NCI-H1694 treated with DMSO at 0.1 percent for 48 hours (cell line): ENCODE measurements around the gene EXOC6B.
"Not testable (repeated sequence)": the region's sequence is repeated elsewhere in the genome, so short reads cannot be mapped to it uniquely, and the experiment has no call there.

ENCODE experiments used
- DNase-seq: peaks from one replicate; lab custom pipeline; 2025; lab: John Stamatoyannopoulos, UW

EXOC6B gene

DNA sequence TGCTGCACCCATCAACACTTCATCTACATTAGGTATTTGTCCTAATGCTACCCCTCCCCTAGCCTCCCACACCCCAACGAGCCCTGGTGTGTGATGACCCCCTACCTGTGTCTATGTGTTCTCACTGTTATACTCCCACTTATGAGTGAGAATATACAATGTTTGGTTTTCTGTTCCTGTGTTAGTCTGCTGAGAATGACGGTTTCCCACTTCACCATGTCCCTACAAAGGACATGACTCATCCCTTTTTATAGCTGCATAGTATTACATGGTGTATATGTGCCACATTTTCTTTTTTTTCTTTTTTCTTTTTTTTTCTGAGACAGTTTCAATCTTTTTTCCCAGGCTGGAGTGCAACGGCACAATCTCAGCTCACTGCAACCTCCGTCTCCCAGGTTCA lies 394.1 kb downstream of the EXOC6B start:
- DNase-seq: no peak

DNA sequence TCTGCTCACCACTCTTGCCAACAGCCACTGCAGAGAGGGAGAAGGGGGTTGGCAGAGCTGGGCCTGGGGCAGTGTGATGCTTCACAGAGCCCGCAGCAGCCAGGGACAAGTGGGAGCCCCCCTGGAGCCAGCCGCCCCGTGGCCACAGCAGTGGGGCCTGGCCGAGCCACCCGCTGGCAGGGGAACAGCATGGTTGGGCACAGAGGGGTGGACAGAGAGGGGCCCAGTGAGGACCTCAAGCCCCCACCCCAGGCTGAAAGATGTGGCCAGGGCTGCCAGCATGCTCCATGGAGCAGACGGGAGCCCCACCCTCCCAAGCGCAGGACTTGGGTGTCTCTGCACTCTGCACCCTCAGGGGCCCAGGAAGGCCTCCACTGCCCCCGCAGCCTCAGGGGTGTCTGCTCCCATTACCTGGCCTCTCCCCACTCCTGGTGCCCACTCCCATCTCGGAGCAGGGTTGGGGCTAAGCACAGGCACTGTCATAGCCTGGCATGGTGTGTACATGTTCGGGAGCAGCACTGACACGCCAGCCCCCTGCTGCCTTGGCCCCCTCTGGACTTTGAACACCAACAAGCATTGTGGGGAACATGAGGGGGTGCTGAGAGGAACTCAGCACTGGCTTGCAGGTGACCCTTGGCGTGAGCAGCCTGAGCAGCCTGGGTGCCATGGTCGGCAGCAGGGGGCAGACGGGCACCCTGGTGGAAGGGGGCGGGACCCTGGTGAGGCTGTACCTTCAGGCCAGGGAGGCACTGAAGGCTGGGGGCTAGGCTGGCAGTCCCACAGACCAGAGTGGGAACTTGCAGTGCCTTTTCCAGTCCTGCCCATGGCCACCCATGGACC lies 398.6 kb downstream of the EXOC6B start:
- DNase-seq: no peak

DNA sequence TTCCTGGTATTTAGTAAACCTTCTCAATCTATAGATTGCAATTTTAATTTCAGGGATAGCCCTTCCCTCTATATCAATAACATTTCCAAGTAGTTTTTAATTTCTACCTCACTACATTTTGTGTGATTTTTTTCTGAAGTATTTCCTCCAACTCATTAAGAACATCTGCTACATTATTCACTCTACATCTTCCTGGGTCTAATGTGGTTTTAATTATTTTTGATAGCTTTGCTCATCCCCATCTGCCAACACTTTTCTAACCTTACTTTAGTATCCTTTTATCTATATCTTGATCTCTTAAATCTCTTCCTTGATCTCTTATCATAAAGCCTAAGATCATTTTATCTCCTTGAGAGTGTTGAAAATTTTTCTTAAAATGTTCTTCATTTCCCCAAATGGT lies 399.8 kb downstream of the EXOC6B start:
- no peak for DNase-seq

DNA sequence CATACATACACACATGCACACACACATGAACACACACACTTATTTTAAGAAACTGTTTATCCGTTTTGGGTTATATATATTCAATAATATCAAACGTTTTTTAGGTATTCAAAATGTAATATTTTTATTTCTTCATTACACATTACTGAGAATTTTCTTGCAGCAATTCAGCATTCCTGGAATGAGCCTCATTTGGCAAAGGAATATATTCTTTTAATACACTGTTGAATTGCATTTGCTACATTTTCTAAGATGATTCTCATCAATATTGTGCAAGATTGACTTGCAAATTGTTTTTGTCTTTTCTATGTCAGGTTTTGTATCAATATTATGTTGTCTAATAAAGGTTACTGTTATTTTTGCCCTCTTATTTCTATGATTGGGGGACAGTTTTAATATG lies 402.1 kb downstream of the EXOC6B start:
- DNase-seq: no peak

DNA sequence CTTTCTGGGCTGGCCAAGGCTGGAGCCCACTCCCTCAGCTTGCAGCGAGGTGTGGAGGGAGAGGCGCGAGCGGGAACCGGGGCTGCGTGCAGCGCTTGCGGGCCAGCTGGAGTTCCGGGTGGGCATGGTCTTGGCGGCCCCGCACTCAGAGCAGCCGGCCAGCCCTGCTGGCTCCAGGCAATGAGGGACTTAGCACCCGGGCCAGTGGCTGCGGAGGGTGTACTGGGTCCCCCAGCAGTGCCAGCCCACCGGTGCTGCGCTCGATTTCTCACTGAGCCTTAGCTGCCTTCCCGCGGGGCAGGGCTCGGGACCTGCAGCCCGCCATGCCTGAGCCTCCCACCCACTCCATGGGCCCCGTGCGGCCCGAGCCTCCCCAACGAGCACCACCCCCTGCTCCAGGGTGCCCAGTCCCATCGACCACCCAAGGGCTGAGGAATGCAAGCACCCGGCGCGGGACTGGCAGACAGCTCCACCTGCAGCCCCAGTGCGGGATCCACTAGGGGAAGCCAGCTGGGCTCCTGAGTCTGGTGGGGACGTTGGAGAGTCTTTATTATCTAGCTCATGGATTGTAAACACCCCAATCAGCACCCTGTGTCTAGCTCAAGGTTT lies 404.0 kb downstream of the EXOC6B start:
- DNase-seq: not testable (repeated sequence)

DNA sequence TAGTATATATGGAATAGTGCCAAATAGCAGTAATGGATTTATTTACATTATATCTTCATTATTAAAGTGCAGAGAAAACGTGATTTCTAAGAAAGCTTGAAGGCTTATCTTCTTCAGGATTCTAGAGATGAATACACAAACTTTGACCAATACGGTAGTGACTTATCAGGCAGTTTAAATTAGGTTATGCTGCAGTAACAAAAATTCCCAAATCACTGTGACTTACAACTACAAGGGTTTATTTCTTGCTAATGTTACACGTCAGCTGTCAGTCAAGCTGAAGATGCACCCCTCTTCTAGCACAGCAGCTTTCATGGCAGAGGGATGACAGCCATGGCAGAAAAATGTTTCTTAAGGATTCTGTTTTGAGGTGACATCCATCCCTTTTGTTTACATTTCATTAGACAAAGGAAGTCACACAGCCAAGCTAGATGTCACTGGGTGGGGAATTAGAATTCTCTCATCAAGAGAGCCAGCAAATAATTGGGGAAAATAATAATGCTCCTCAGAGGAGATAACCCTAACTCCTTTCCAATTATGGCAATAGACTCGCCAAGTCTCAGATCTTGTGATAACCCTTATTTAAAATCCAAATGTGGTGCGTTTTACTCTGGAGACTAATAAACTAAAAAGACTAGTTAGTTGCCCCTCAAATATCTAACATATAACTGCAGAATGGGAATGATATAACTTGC lies 409.9 kb downstream of the EXOC6B start:
- no peak for DNase-seq

DNA sequence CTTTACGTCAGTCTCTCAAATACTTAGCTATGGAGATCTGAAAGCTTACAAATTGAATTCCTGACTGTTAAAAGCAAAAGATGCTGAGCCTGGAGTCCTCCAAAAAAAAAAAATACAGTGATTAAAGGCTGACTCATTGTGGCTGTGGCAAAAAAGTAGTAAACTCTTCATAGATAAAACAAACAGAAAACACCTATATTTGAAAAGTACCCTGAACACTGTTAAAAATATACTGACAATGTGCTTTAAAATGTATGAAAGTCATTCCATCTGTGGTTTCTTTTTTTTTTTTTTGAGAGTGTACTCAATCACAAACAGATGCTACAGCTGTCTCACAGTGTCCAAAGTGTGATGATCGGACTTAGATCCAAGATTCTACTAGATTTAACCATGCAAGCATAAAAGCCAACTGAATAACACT lies 410.6 kb downstream of the EXOC6B start:
- DNase-seq: no peak

DNA sequence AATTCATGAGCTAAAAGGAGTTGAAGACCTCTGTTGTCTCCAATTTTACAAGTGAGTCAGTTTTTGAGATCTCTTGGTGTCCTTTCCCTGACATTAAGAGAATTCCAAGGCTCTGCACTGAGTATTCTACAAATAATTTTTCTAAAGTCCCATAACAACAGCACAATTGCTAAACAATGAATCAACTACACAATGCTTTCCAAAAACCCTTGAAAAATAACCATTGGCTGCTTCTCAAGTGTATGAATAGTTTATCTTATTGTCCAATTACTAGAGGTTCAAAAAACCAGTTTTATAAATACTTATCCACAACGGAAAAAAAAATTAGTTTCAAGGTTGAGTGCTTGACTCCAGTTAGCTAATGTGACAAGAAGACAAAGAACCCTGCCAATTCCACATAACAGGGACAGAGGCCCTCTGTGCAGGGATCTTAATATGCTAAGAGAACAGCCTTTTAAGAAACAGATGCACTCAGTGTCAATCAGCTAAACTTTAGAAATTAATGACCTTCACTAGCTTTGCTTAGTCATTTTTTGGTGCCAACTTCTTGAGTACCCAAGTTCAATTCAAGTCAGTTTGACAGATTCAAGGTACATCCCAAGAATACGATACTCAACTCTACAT lies 411.6 kb downstream of the EXOC6B start:
- DNase-seq: no peak

DNA sequence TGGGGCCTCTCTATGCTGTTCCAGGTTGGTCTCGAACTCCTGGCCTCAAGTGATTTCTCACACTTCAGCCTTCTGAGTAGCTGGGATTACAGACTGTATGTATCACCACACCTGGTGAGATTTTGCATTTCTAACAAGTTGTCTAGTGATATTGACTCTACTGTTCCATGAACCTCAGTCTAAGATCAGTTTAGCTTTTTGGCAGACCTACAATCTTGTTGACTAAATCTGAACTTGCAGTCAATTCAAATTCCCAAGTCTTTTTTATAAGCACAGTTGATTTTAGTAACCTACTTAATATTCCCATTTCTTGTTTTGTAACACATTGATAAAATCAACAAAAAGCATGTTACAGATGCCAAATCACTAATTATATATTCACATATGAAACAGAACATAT lies 412.1 kb downstream of the EXOC6B start:
- DNase-seq: no peak

DNA sequence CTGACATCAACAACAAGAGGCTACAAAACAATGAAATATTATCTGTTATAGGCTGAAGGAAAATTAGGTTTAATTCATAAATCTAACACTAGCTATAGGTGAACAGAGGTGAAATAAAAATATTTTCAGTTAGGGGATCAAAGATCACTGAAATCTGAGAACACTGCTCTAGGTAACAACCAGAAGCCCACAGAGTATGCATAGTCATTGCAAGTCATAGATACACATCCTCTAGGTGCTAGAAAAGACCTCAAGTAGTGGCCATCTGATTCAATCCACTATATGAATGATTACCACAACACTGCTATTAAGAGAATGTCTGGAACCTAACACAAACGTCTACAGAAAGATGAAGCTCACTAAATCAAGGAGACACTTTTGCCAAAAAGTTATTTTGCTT lies 413.6 kb downstream of the EXOC6B start:
- DNase-seq: no peak

DNA sequence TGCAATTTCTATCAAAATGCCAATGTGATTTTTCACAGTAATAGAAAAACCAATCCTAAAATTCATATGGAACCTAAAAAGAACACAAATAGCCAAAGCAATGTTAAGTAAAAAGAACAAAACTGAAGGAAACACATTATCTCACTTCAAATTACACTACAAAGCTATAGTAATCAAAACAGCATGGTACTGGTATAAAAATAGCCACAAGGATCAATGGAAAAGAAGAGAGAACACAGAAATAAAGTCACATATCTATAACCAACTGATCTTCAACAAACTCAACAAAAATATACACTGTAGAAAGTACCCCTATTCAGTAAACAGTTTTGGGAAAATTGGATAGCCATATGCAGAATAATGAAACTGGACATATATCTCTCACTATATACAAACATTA lies 426.0 kb downstream of the EXOC6B start:
- no peak for DNase-seq

DNA sequence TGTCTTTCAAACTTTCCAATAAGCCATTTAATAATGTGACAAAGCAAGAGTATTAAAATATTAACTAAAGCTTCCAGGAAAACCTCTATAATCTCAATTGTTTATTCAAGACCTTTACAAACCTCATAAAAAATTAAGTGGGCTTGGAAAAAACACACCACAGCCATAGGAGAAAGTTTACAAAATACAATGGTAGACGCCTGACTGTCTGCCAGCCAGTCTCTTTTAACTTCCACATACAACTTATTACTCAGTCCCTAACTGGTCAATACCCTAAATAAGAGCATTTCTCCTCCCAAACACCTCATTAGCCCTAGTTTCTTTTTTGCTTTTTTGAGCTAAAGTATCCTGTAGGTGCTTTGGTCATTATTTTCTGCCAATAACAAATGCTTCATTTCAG lies 430.7 kb downstream of the EXOC6B start:
- no peak for DNase-seq

DNA sequence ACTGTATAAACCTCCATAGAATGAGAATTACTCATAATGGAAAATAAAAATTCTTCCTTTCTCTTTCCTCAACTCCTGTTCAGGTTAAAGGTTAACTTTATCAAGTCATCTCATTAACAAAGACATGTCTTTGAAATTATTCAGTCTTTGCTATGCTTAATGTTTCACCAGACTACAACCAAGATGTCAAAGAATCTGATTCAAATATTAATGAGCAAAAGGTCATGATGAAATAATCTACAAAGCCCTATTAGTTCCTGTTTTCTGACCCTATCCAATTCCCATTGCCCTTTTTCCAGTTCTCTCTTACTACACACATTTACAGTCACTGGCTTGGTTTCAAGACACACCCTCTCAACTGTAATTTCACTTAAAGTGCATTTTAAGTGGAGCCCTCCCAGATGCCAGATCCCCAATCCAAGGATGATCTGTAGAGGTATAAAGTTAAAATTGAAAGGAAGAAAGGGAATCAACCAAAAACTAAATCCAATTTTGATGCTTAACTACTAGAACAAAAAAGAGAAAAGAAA lies 431.2 kb downstream of the EXOC6B start:
- DNase-seq: no peak

DNA sequence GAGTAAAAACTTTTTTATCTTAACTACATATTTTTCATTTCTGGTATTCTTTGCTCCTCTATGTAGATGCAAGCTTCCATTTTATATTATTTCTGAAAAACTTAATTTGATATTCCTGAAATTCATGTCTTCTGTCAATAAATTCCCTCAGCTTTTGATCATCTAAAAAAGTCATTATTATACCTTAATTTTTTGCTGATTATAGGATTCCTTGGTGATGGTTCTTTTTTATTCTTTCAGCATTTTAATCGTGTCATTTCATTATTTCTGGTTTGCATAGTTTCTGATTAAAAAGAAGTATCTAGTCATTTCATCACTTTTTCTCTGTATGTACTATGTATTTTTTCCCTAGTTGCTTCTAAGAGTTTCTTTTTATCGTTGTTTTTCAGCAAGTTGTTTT lies 436.4 kb downstream of the EXOC6B start:
- DNase-seq: no peak

DNA sequence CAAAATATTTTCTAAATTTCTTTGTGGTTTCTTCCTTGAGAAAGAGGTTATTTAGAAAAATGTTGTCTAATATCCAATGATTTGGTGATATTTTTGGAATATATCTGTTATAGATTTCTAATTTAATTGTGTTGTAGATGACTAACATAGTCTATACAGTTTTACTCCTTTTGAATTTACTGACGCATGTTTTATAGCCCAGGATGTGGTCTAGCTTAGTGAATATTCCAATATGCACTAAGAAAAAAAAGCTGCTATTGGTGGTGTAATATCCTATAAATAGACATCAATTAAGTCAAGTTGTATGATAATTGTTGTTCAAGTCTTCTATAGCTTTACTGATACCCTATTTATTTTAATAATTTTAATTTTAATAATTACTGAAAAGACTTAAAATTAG lies 437.6 kb downstream of the EXOC6B start:
- no peak for DNase-seq

DNA sequence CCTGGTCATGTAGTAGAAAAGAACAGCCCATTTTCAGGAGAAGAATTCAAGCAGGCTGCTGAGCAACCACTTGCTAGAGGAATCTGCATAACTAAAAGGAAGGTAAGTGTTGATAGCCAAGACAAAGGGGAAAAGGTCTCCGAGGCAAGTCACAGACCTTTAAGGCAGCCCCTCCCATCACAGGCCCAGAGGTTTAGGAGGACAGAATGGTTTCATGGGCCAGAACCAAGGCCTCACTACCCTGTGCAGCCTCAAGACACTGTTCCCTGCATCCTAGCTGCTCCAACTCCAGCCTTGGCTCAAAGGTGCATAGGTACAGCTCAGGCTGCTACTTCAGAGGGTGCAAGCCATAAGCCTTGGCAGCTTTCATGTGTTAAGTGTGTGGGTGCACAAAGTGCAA lies 439.5 kb downstream of the EXOC6B start:
- DNase-seq: no peak

DNA sequence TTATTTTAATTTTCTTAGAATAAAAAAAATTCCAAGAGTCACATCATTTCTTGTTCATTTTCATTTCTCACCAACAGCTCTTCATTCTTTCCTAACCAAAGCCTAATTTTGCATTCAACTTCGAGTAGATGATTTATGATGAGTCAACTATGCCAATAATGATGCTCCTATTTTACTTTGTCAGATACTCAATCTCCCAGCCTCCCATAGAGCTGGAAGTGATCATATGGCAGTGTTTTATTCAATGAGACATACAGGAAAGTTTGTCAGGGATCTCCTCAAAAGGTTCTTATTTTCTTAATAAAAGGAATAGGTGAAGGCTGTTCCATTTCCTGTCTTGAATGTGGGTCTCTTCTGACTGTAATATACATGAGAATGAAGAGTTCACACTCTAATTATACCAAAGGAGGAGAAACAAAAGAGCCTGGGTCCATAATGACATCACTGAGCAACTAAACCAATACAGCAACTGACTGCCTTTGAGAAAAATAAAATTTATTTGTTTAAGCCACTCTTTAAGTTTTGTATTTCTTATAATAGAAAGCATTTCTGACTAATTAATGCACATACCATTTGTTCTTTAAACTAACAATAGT lies 447.0 kb downstream of the EXOC6B start:
- DNase-seq: no peak

DNA sequence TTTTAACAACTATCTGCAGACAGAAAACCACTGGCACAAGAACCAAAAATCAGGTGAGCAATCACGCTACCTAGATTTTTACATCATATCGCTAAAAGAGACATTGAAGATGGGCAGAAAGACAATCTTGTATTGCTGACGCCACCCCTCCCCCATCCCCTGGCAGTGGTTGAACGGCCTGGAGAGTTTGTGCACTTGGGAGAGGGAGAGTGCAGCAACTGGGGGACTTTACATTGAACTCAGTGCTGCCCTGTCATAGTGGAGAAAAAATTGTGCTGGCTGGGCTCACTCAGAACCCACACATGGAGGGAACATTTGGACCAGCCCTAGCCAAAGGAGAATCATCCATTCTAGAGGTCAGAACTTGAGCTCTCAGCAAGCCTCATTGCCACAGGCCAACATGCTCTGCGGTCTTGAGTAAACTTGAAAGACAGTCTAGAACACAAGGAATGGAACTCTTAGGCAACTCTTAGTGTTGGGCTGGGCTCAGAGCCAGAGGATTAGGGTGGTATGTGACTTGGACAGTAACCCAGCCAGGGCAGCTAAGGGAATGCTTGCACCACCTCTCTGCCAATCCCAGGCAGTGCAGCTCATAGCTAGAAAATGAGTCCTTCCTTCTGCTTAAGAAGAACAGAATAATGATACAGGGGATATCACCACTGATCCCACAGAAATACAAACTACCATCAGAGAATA lies 458.2 kb downstream of the EXOC6B start:
- DNase-seq: no peak

DNA sequence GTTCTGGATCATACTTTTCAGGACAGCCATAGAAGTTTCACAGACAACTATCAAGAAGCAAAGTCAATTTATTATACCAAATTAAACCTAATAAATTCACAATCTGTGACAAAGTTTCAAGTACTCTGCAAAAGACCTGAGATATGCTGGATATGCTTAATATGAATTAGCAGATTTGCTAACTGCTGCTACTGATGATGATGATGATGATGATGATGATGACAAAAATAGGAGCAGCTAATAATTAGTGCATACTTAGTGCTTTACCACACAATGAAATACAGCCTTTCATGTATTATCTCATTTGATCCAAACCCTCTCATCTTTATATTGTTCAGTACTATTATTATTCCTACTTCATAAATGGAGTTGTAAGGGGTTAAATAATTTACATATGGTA lies 462.4 kb downstream of the EXOC6B start:
- DNase-seq: no peak

DNA sequence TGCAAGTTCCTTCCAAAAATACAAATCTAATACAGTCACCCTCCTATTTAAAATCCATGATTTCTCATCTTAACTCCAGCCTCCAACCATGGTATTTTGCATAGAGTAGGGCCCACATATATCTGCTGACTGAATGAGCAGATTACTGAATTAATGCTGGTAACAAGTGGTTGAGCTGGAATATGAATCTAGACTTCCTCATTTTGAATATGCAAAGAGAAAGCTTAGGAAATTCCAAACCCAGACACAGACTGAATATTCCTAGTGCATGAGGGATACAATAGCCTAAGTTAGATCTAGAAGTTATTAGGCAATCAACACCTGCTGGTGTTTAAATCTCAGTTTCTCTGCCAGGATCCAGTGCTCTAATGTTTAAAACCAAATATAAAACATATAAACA lies 463.1 kb downstream of the EXOC6B start:
- DNase-seq: no peak

DNA sequence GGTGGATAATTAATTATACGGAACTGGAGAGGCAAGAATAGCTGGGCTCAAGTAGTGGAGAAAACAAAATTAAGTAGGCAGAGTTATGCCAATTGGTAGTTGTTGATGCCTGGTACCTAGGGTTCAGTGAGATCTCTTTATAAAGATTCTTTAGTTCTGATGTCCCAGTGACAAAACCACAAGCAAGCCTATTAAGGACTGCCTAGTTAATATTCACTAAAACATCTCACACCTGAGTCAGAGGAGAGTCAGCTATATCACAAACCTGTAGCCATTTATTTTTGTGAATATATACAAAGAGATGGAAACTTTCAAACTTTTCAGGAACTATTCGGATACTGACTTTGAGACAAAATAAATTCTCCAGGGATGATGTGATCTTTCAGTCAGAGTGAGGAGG lies 464.3 kb downstream of the EXOC6B start:
- DNase-seq: no peak

DNA sequence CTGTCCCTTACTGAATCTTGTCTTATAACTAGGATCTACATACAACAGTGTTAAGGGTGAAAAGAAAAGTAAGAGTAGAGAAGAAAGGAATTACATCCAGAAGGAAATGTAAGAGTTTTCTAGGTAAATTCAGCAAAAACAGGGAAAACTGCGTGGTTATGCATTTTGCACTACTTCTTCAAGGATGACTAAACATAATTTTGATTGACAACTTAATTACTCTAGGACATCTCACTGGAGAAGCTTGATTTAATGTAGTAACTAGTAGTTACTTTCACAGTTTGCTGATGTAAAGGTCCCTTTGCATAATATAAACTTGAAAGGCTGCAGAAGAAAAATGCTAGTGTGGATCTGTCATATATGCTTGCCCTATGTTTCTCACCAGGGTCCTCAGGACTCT lies 464.8 kb downstream of the EXOC6B start:
- no peak for DNase-seq
